ENCODE measurements around the gene DEAF1. TPM values are rescaled to one million over a fixed set of nuclear protein-coding genes. Genes with fewer than 3 reads are reported as not detected.

The DEAF1 gene
- total and polyA plus RNA-seq, 2 donors (not counting 1 experiment from before 2014, with no cell fraction given), result 9.7 to 38.3 TPM

- no peak overlapping the region for H3K4me3 ChIP-seq (replicated peaks in 1 of 4; ENCODE audit: control extremely low read depth in 1 of 4, insufficient read depth in 1 of 4, low read depth in 3 of 4, low read length in 4 of 4)
- H3K9ac ChIP-seq (ENCODE audit: insufficient read depth, low read length), result no peak overlapping the region
- H3K4me1 ChIP-seq (ENCODE audit: control insufficient read depth, extremely low read depth, insufficient read depth, low read length), result peaks cover 2% of the 10 kb centered on the region
- H3K9me3 ChIP-seq (ENCODE audit: control insufficient read depth, insufficient read depth, low read depth, low read length), result no peaks in the 10 kb centered on the region
- H3K36me3 ChIP-seq (ENCODE audit: control insufficient read depth, insufficient read depth, low read length), result no peaks in the 10 kb centered on the region
- TF ChIP-seq EZH2 (IDR thresholded peaks at IDR 0.05; ENCODE audit: low read length, missing control alignments), result no peak
- no peak for TF ChIP-seq CTCF (conservative IDR thresholded peaks at IDR 0.05 in 1 of 2, IDR thresholded peaks at IDR 0.05 in 1 of 2; ENCODE audit: low read depth in 1 of 2, low read length in 2 of 2)
- H4K20me1 ChIP-seq (ENCODE audit: control insufficient read depth, extremely low read depth, insufficient read depth, low read length), result no peaks in the 10 kb centered on the region
- H3K27ac ChIP-seq (ENCODE audit: insufficient read depth, low read length), result no peak overlapping the region
- no peak overlapping the region for H3K4me2 ChIP-seq (ENCODE audit: extremely low read depth, insufficient read depth, low read length)
- no peak for DNase-seq (ENCODE audit: low read depth in 2 of 2)
- H3K79me2 ChIP-seq (ENCODE audit: control insufficient read depth, insufficient read depth, low read length), result no peaks in the 10 kb centered on the region
- no peaks in the 10 kb centered on the region for H3K27me3 ChIP-seq (ENCODE audit: control insufficient read depth, insufficient read depth, low read length)
- H2AFZ ChIP-seq (ENCODE audit: low read length), result no peak overlapping the region
Observed at GRCh38 chr11:628056-628455, 67.0 kb downstream of the DEAF1 start.

GRCh38 chr11:627308-627576, 67.8 kb downstream of the DEAF1 start:
- H4K20me1 ChIP-seq (ENCODE audit: control insufficient read depth, extremely low read depth, insufficient read depth, low read length), result no peaks in the 10 kb centered on the region
- no peak overlapping the region for H3K4me2 ChIP-seq (ENCODE audit: extremely low read depth, insufficient read depth, low read length)
- H3K27me3 ChIP-seq (ENCODE audit: control insufficient read depth, insufficient read depth, low read length), result no peaks in the 10 kb centered on the region
- H3K79me2 ChIP-seq (ENCODE audit: control insufficient read depth, insufficient read depth, low read length), result no peaks in the 10 kb centered on the region
- DNase-seq (ENCODE audit: low read depth in 2 of 2), result no peak
- H3K9ac ChIP-seq (ENCODE audit: insufficient read depth, low read length), result no peak overlapping the region
- H3K9me3 ChIP-seq (ENCODE audit: control insufficient read depth, insufficient read depth, low read depth, low read length), result no peaks in the 10 kb centered on the region
- no peaks in the 10 kb centered on the region for H3K36me3 ChIP-seq (ENCODE audit: control insufficient read depth, insufficient read depth, low read length)
- peaks cover 2% of the 10 kb centered on the region for H3K4me1 ChIP-seq (ENCODE audit: control insufficient read depth, extremely low read depth, insufficient read depth, low read length)
- H3K27ac ChIP-seq (ENCODE audit: insufficient read depth, low read length), result no peak overlapping the region
- H3K4me3 ChIP-seq (replicated peaks in 1 of 4; ENCODE audit: control extremely low read depth in 1 of 4, insufficient read depth in 1 of 4, low read depth in 3 of 4, low read length in 4 of 4), result no peak overlapping the region
- TF ChIP-seq CTCF (conservative IDR thresholded peaks at IDR 0.05 in 1 of 2, IDR thresholded peaks at IDR 0.05 in 1 of 2; ENCODE audit: low read depth in 1 of 2, low read length in 2 of 2) (no peak), EZH2 (IDR thresholded peaks at IDR 0.05; ENCODE audit: low read length, missing control alignments) (no peak)
- no peak overlapping the region for H2AFZ ChIP-seq (ENCODE audit: low read length)

DNA sequence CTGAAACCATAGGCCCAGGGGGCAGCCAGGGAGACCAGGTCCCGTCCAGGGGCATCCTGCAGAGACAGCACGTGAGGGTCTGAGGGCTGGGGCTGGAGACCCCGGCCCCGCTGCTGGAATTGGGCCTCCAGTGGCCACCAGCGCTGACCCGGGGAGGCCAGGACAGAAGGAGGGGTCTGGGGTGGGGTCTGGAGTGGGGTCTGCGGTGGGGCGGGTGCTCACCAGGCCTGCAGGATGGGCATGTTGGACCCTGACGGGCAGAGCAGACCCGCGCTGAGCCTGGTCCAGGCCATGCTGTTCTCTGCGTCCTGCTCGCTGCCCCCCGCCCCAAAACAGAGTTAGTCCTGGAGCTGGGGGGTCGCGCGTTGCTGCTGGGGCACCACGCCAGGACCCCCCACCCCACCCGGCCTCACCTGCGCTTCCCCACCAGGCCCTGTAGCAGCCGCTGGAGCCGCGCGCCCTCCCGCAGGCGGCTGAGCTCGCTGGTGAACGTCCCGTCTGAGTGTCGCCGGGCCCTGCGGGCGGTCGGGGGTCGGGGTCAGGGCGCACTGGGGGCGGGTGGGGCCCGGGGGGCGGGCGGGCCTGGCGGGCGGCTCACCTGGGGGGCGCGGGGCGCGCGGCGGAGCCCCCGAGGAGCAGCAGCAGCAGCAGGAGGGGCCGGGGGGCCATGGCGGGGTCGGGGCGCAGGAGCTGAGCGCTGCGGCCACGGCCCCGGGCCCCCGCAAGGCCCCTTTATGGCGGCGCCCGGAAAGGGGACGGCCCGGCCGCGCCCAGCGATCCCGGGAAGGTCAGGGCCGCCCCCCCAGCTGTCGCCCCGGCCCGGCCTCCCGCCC, 68.3 kb downstream of the DEAF1 start, which contains the start of gene SCT:
TSS of gene SCT (minus strand) at position 707 of the 833 bp plus-strand sequence. CDS start at position 669, 38 bp downstream.
- no peak within 1 kb of the TSS for H3K9ac ChIP-seq (ENCODE audit: insufficient read depth, low read length)
- H4K20me1 ChIP-seq (ENCODE audit: control insufficient read depth, extremely low read depth, insufficient read depth, low read length), result no peaks in the 10 kb centered on the region
- no peak within 1 kb of the TSS for H3K4me2 ChIP-seq (ENCODE audit: extremely low read depth, insufficient read depth, low read length)
- H3K27me3 ChIP-seq (ENCODE audit: control insufficient read depth, insufficient read depth, low read length), result no peaks in the 10 kb centered on the region
- peaks cover 2% of the 10 kb centered on the region for H3K4me1 ChIP-seq (ENCODE audit: control insufficient read depth, extremely low read depth, insufficient read depth, low read length)
- H3K79me2 ChIP-seq (ENCODE audit: control insufficient read depth, insufficient read depth, low read length), result no peaks in the 10 kb centered on the region
- no peak within 1 kb of the TSS for H3K4me3 ChIP-seq (replicated peaks in 1 of 4; ENCODE audit: control extremely low read depth in 1 of 4, insufficient read depth in 1 of 4, low read depth in 3 of 4, low read length in 4 of 4)
- TF ChIP-seq EZH2 (IDR thresholded peaks at IDR 0.05; ENCODE audit: low read length, missing control alignments), result no peak
- TF ChIP-seq CTCF (conservative IDR thresholded peaks at IDR 0.05 in 1 of 2, IDR thresholded peaks at IDR 0.05 in 1 of 2; ENCODE audit: low read depth in 1 of 2, low read length in 2 of 2), result no peak
- H3K36me3 ChIP-seq (ENCODE audit: control insufficient read depth, insufficient read depth, low read length), result no peaks in the 10 kb centered on the region
- no peak within 1 kb of the TSS for H2AFZ ChIP-seq (ENCODE audit: low read length)
- H3K27ac ChIP-seq (ENCODE audit: insufficient read depth, low read length), result no peak within 1 kb of the TSS
- DNase-seq (ENCODE audit: low read depth in 2 of 2), result no peak
- H3K9me3 ChIP-seq (ENCODE audit: control insufficient read depth, insufficient read depth, low read depth, low read length), result no peaks in the 10 kb centered on the region

All from fibroblast of lung (primary cell).